H9 (cell line): ENCODE measurements around the gene KCNIP1. TPM values are rescaled to one million over a fixed set of nuclear protein-coding genes. Genes with fewer than 3 reads are reported as not detected.

ENCODE experiments used
- DNase-seq: peaks from one replicate; pipeline ENCODE4 v3.0.0-alpha.2; 2017
- H2AFZ ChIP-seq: one replicate; pipeline ENCODE4 v1.6.1; 2013; ENCODE audit warnings: mild to moderate bottlenecking, low read length, control low read depth, moderate library complexity
- H2AK5ac ChIP-seq: 2 replicates; pipeline ENCODE4 v1.6.1; 2013; ENCODE audit warnings: low read length, control low read depth, mixed read lengths; ENCODE audit not compliant: insufficient read length
- H2BK120ac ChIP-seq: one replicate; pipeline ENCODE4 v1.6.1; 2013; ENCODE audit warnings: low read depth, mild to moderate bottlenecking, low read length, control low read depth, inconsistent platforms; ENCODE audit not compliant: poor library complexity, severe bottlenecking
- H2BK12ac ChIP-seq: 2 replicates; pipeline ENCODE4 v1.6.1; 2013; ENCODE audit warnings: low read length, control low read depth, mixed read lengths, low read depth; ENCODE audit not compliant: insufficient read length
- H2BK15ac ChIP-seq: 2 replicates; pipeline ENCODE4 v1.6.1; 2013; ENCODE audit warnings: low read depth, low read length, control low read depth
- H2BK20ac ChIP-seq: one replicate; pipeline ENCODE4 v1.6.1; 2013; ENCODE audit warnings: low read depth, mild to moderate bottlenecking, low read length, control low read depth, inconsistent platforms; ENCODE audit not compliant: poor library complexity, severe bottlenecking
- H2BK5ac ChIP-seq: 2 replicates; pipeline ENCODE4 v1.6.1; 2013; ENCODE audit warnings: low read length, control low read depth, mixed read lengths; ENCODE audit not compliant: insufficient read length
- H3K14ac ChIP-seq: 2 replicates; pipeline ENCODE4 v1.6.1; 2013; ENCODE audit warnings: low read length, control low read depth; ENCODE audit not compliant: insufficient read depth
- H3K18ac ChIP-seq: 2 replicates; pipeline ENCODE4 v1.6.1; 2013; ENCODE audit warnings: low read depth, mild to moderate bottlenecking, mixed read lengths, low read length, control low read depth; ENCODE audit not compliant: insufficient read length
- H3K23ac ChIP-seq: 2 replicates; pipeline ENCODE4 v1.6.1; 2013; ENCODE audit warnings: low read length, control low read depth, mixed read lengths, low read depth; ENCODE audit not compliant: insufficient read length
- H3K23me2 ChIP-seq: 2 replicates; pipeline ENCODE4 v1.6.1; 2013; ENCODE audit warnings: low read depth, mild to moderate bottlenecking, mixed read lengths, low read length, control low read depth; ENCODE audit not compliant: insufficient read length, poor library complexity, severe bottlenecking
- H3K27ac ChIP-seq: 2 replicates; pipeline ENCODE4 v1.5.1; 2013; ENCODE audit warnings: low read length, control low read depth, mixed read lengths, low read depth; ENCODE audit not compliant: insufficient read length
- H3K27me3 ChIP-seq: 2 replicates; pipeline ENCODE4 v1.6.1; 2013; ENCODE audit warnings: low read length, control low read depth, inconsistent platforms; ENCODE audit not compliant: insufficient read depth
- H3K4ac ChIP-seq: 2 replicates; pipeline ENCODE4 v1.6.1; 2013; ENCODE audit warnings: low read depth, mild to moderate bottlenecking, control low read depth, inconsistent platforms, low read length, moderate library complexity
- H3K4me1 ChIP-seq: 2 replicates; pipeline ENCODE4 v1.6.1; 2013; ENCODE audit warnings: low read length, control low read depth, inconsistent platforms; ENCODE audit not compliant: insufficient read depth
- H3K4me2 ChIP-seq: 2 replicates; pipeline ENCODE4 v1.6.1; 2013; ENCODE audit warnings: low read length, control low read depth, mixed read lengths; ENCODE audit not compliant: insufficient read length, insufficient read depth
- H3K56ac ChIP-seq: 2 replicates; pipeline ENCODE4 v1.6.1; 2013; ENCODE audit warnings: low read depth, mild to moderate bottlenecking, mixed read lengths, low read length, control low read depth; ENCODE audit not compliant: insufficient read length
- H3K79me1 ChIP-seq: 2 replicates; pipeline ENCODE4 v1.6.1; 2013; ENCODE audit warnings: low read depth, mild to moderate bottlenecking, moderate library complexity, low read length, control low read depth, inconsistent platforms; ENCODE audit not compliant: insufficient read depth, poor library complexity, severe bottlenecking
- H3K79me2 ChIP-seq: 2 replicates; pipeline ENCODE4 v1.6.1; 2013; ENCODE audit warnings: low read length, control low read depth, inconsistent platforms; ENCODE audit not compliant: insufficient read depth
- H3K9ac ChIP-seq: 2 replicates; pipeline ENCODE4 v1.6.1; 2013; ENCODE audit warnings: low read length, control low read depth, mixed read lengths; ENCODE audit not compliant: insufficient read length; ENCODE audit errors: extremely low read depth
- H3K9me3 ChIP-seq: one replicate; pipeline ENCODE4 v1.6.1; 2013; ENCODE audit warnings: low read depth, low read length, inconsistent platforms; ENCODE audit not compliant: control insufficient read depth
- H3T11ph ChIP-seq: one replicate; pipeline ENCODE4 v1.6.1; 2013; ENCODE audit warnings: mild to moderate bottlenecking, low read length, control low read depth, inconsistent platforms
- H4K20me1 ChIP-seq: one replicate; pipeline ENCODE4 v1.6.1; 2013; ENCODE audit not compliant: control insufficient read depth, insufficient read length, insufficient read depth
- H4K5ac ChIP-seq: 2 replicates; pipeline ENCODE4 v1.6.1; 2013; ENCODE audit warnings: low read depth, mild to moderate bottlenecking, mixed read lengths, low read length, control low read depth; ENCODE audit not compliant: insufficient read length
- H4K8ac ChIP-seq: replicated peaks from 2 replicates; pipeline ENCODE4 v1.6.1; 2013; ENCODE audit warnings: low read length, control low read depth, mixed read lengths, low read depth; ENCODE audit not compliant: insufficient read length
- H4K91ac ChIP-seq: 2 replicates; pipeline ENCODE4 v1.6.1; 2013; ENCODE audit warnings: low read depth, mild to moderate bottlenecking, moderate library complexity, mixed read lengths, low read length, control low read depth; ENCODE audit not compliant: insufficient read length
- H3K27ac Mint-ChIP-seq, 3 experiments: 2 replicates in 2 of 3; 3 replicates in 1 of 3; pipeline ENCODE4 v1.8.0; 2020 to 2021; ENCODE audit warnings: mixed read lengths in 3 of 3, mild to moderate bottlenecking in 1 of 3, moderate library complexity in 1 of 3
- H3K27me3 Mint-ChIP-seq: 2 replicates; pipeline ENCODE4 v1.8.0; 2021; ENCODE audit warnings: low read depth, mild to moderate bottlenecking, moderate library complexity, mixed read lengths
- H3K36me3 Mint-ChIP-seq, 3 experiments: 2 replicates in 2 of 3; 3 replicates in 1 of 3; pipeline ENCODE4 v1.8.0; 2020 to 2021; ENCODE audit warnings: low read depth in 3 of 3, mixed read lengths in 3 of 3; ENCODE audit not compliant: insufficient read depth in 1 of 3
- H3K4me1 Mint-ChIP-seq, 2 experiments: 2 replicates each; pipeline ENCODE4 v1.8.0; 2020; ENCODE audit warnings: mixed read lengths in 2 of 2
- H3K4me3 Mint-ChIP-seq, 2 experiments: 2 replicates in 1 of 2; 3 replicates in 1 of 2; pipeline ENCODE4 v1.8.0; 2020 to 2021; ENCODE audit warnings: mild to moderate bottlenecking in 2 of 2, mixed read lengths in 2 of 2, moderate library complexity in 1 of 2
- H3K9me3 Mint-ChIP-seq, 2 experiments: 2 replicates in 1 of 2; 3 replicates in 1 of 2; pipeline ENCODE4 v1.8.0; 2020; ENCODE audit warnings: mild to moderate bottlenecking in 2 of 2, mixed read lengths in 2 of 2, moderate library complexity in 1 of 2
- WGBS: extraction: QIAGEN DNeasy Blood & Tissue Kit; methylation state at CpG from one replicate; pipeline ENCODE4 v1.1.7; 2013; ENCODE audit warnings: missing lambda C conversion rate, low lambda C conversion rate, mixed read lengths; ENCODE audit not compliant: insufficient read length; ENCODE audit errors: extremely low coverage; 5-methylcytosine and 5-hydroxymethylcytosine counted together
- total RNA-seq: library from RNA; stranded (reverse); gene quantifications from 2 replicates; pipeline ENCODE4 v1.2.1, GENCODE V29; 2021
- TF ChIP-seq, protein P1 (sequence below): fragments of 200-600 bp; sonication (generic); conservative IDR thresholded peaks from 3 replicates; pipeline ENCODE4 v1.8.0; 2021; ENCODE audit warnings: antibody characterized with exemption, mild to moderate bottlenecking

The KCNIP1 gene
- total RNA-seq, 1 experiment from 2014 or later, result 0.63 TPM

GRCh38 chr5:170743876-170744212 is 240.0 kb downstream of the KCNIP1 start:
- no peak for DNase-seq
- no peaks in the 10 kb centered on the region for H3K79me1 ChIP-seq
- no peak overlapping the region for H3T11ph ChIP-seq
- no peak overlapping the region for H2BK12ac ChIP-seq
- H3K4me1 Mint-ChIP-seq, result peaks cover 52% of the 10 kb centered on the region in 2 experiments
- no peak overlapping the region for H3K23ac ChIP-seq
- H3K4ac ChIP-seq, result no peak overlapping the region
- no peak overlapping the region for H2AFZ ChIP-seq
- peaks cover 0 to 7% (median 2%) of the 10 kb centered on the region in 3 experiments; a peak in 3 of 7 replicates for H3K36me3 Mint-ChIP-seq
- peaks cover 4% of the 10 kb centered on the region for H3K23me2 ChIP-seq
- no peak overlapping the region for H2BK15ac ChIP-seq
- H3K9me3 Mint-ChIP-seq, result peaks cover 0 to 8% of the 10 kb centered on the region in 2 experiments; a peak in 3 of 5 replicates
- H2BK120ac ChIP-seq, result no peak overlapping the region
- no peak overlapping the region for H3K56ac ChIP-seq
- H3K14ac ChIP-seq, result no peak overlapping the region
- peaks cover 17% of the 10 kb centered on the region for H3K27me3 Mint-ChIP-seq
- peak overlapping the region; percentile 57 to 69; a peak in 4 of 5 replicates for H3K4me3 Mint-ChIP-seq
- H3K27ac ChIP-seq, result no peak overlapping the region
- no peak overlapping the region for H2AK5ac ChIP-seq
- no peak overlapping the region for H3K9ac ChIP-seq
- no peak overlapping the region for H2BK20ac ChIP-seq
- H3K79me2 ChIP-seq, result no peaks in the 10 kb centered on the region
- WGBS, result no CpG with 5 or more reads among the region's 12 CpGs
- H3K27me3 ChIP-seq, result no peaks in the 10 kb centered on the region
- H4K8ac ChIP-seq, result no peak overlapping the region
- no peak overlapping the region for H4K91ac ChIP-seq
- H4K5ac ChIP-seq, result no peak overlapping the region
- peaks cover 4% of the 10 kb centered on the region; the same call in 1 of the 2 replicates for H3K4me1 ChIP-seq
- peak overlapping the region; percentile 76 for H3K4me2 ChIP-seq
- H2BK5ac ChIP-seq, result no peak overlapping the region
- H3K27ac Mint-ChIP-seq, result no peak overlapping the region
- no peak overlapping the region for H3K18ac ChIP-seq
- H4K20me1 ChIP-seq, result no peaks in the 10 kb centered on the region
- TF ChIP-seq, protein P1, sequence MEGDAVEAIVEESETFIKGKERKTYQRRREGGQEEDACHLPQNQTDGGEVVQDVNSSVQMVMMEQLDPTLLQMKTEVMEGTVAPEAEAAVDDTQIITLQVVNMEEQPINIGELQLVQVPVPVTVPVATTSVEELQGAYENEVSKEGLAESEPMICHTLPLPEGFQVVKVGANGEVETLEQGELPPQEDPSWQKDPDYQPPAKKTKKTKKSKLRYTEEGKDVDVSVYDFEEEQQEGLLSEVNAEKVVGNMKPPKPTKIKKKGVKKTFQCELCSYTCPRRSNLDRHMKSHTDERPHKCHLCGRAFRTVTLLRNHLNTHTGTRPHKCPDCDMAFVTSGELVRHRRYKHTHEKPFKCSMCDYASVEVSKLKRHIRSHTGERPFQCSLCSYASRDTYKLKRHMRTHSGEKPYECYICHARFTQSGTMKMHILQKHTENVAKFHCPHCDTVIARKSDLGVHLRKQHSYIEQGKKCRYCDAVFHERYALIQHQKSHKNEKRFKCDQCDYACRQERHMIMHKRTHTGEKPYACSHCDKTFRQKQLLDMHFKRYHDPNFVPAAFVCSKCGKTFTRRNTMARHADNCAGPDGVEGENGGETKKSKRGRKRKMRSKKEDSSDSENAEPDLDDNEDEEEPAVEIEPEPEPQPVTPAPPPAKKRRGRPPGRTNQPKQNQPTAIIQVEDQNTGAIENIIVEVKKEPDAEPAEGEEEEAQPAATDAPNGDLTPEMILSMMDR, result no peak
- H3K9me3 ChIP-seq, result no peaks in the 10 kb centered on the region
